ENCODE results near the gene SGCA.

GRCh38 chr17:50170662-50171370 is 5.0 kb downstream of the SGCA start:
- no peak for TF ChIP-seq CTCF (IDR thresholded peaks at IDR 0.05; ENCODE audit: low read length)
- TF ChIP-seq EZH2phosphoT487 (IDR thresholded peaks at IDR 0.05; ENCODE audit: low read length), result no peak

Measured in MM.1S (cell line).